Muscle layer of duodenum (tissue), 2 donors: Measurements from ENCODE around the gene CEP41.

Experiments
- H3K27ac ChIP-seq: one replicate; pipeline ENCODE4 v1.7.0; 2013; ENCODE audit warnings: mild to moderate bottlenecking, low read length
- H3K27me3 ChIP-seq: one replicate; pipeline ENCODE4 v1.7.0; 2013; ENCODE audit warnings: low read depth, mild to moderate bottlenecking, control low read depth, low read length
- H3K36me3 ChIP-seq, 2 donors: one replicate each; pipeline ENCODE4 v1.7.0; 2013; ENCODE audit warnings: low read length in 2 of 2, control low read depth in 1 of 2, mild to moderate bottlenecking in 1 of 2; ENCODE audit not compliant: insufficient read depth in 2 of 2, control insufficient read depth in 1 of 2
- H3K4me1 ChIP-seq, 2 donors: one replicate each; pipeline ENCODE4 v1.7.0; 2013; ENCODE audit warnings: low read length in 2 of 2, mild to moderate bottlenecking in 2 of 2, control low read depth in 1 of 2, moderate library complexity in 1 of 2; ENCODE audit not compliant: insufficient read depth in 2 of 2, control insufficient read depth in 1 of 2
- H3K4me3 ChIP-seq, 2 donors: one replicate each; pipeline ENCODE4 v1.7.0; 2013; ENCODE audit warnings: low read length in 2 of 2, low read depth in 1 of 2, mild to moderate bottlenecking in 1 of 2
- H3K9me3 ChIP-seq, 2 donors: one replicate each; pipeline ENCODE4 v1.7.0; 2013; ENCODE audit warnings: low read length in 2 of 2, control low read depth in 1 of 2, mild to moderate bottlenecking in 1 of 2; ENCODE audit not compliant: control insufficient read depth in 1 of 2
- donor health status: healthy.

CEP41 gene

GRCh38 chr7:130479716-130480400, 39.0 kb upstream of the CEP41 start:
- Histone ChIP-seq H3K27ac (no peak overlapping the region), H3K9me3 (peaks cover 6 to 7% of the 10 kb centered on the region in 2 donors), H3K27me3 (no peaks in the 10 kb centered on the region), H3K36me3 (no peaks in the 10 kb centered on the region), H3K4me3 (no peak overlapping the region), H3K4me1 (no peaks in the 10 kb centered on the region)

- H3K4me3 ChIP-seq = no peak overlapping the region
- no peak overlapping the region for H3K27ac ChIP-seq
- H3K4me1 ChIP-seq = no peaks in the 10 kb centered on the region
- peaks cover 6 to 7% of the 10 kb centered on the region in 2 donors for H3K9me3 ChIP-seq
- H3K36me3 ChIP-seq = no peaks in the 10 kb centered on the region
- no peaks in the 10 kb centered on the region for H3K27me3 ChIP-seq
Measured at GRCh38 chr7:130478991-130479390, 38.2 kb upstream of the CEP41 start.

- Histone ChIP-seq H3K27me3 (no peaks in the 10 kb centered on the region), H3K9me3 (peaks cover 6 to 7% of the 10 kb centered on the region in 2 donors), H3K27ac (no peak overlapping the region), H3K4me1 (no peaks in the 10 kb centered on the region), H3K4me3 (no peak overlapping the region), H3K36me3 (no peaks in the 10 kb centered on the region)
Measured at GRCh38 chr7:130476297-130477150, 35.7 kb upstream of the CEP41 start.

- H3K9me3 ChIP-seq = peaks cover 6 to 7% of the 10 kb centered on the region in 2 donors
- no peaks in the 10 kb centered on the region for H3K27me3 ChIP-seq
- no peak overlapping the region for H3K27ac ChIP-seq
- H3K4me3 ChIP-seq = no peak overlapping the region
- no peaks in the 10 kb centered on the region for H3K4me1 ChIP-seq
- no peaks in the 10 kb centered on the region for H3K36me3 ChIP-seq
Measured at GRCh38 chr7:130475776-130476175, 35.0 kb upstream of the CEP41 start.

- no peak overlapping the region for H3K4me3 ChIP-seq
- no peaks in the 10 kb centered on the region for H3K36me3 ChIP-seq
- no peaks in the 10 kb centered on the region for H3K27me3 ChIP-seq
- H3K27ac ChIP-seq = no peak overlapping the region
- H3K4me1 ChIP-seq = no peaks in the 10 kb centered on the region
- H3K9me3 ChIP-seq = peaks cover 6 to 7% of the 10 kb centered on the region in 2 donors
Measured at GRCh38 chr7:130473876-130474275, 33.1 kb upstream of the CEP41 start.

GRCh38 chr7:130473289-130473688, 32.5 kb upstream of the CEP41 start:
- H3K4me3 ChIP-seq = no peak overlapping the region
- no peak overlapping the region for H3K27ac ChIP-seq
- no peaks in the 10 kb centered on the region for H3K27me3 ChIP-seq
- no peaks in the 10 kb centered on the region for H3K4me1 ChIP-seq
- no peaks in the 10 kb centered on the region for H3K36me3 ChIP-seq
- peaks cover 6 to 7% of the 10 kb centered on the region in 2 donors for H3K9me3 ChIP-seq

- Histone ChIP-seq H3K4me3 (no peak overlapping the region), H3K27ac (no peak overlapping the region), H3K9me3 (no peaks in the 10 kb centered on the region), H3K4me1 (no peaks in the 10 kb centered on the region), H3K27me3 (no peaks in the 10 kb centered on the region), H3K36me3 (no peaks in the 10 kb centered on the region)
Measured at GRCh38 chr7:130471974-130472373, 31.2 kb upstream of the CEP41 start.

- Histone ChIP-seq H3K4me3 (no peak overlapping the region), H3K4me1 (no peaks in the 10 kb centered on the region), H3K9me3 (no peaks in the 10 kb centered on the region), H3K27ac (no peak overlapping the region), H3K36me3 (no peaks in the 10 kb centered on the region), H3K27me3 (no peaks in the 10 kb centered on the region)
Measured at GRCh38 chr7:130468612-130469011, 27.8 kb upstream of the CEP41 start.

- Histone ChIP-seq H3K27me3 (no peaks in the 10 kb centered on the region), H3K4me1 (no peaks in the 10 kb centered on the region), H3K9me3 (peaks cover 0 to 6% of the 10 kb centered on the region in 2 donors), H3K27ac (no peak overlapping the region), H3K36me3 (no peaks in the 10 kb centered on the region), H3K4me3 (no peak overlapping the region)
Measured at GRCh38 chr7:130463553-130464434, 23.0 kb upstream of the CEP41 start.

- Histone ChIP-seq H3K4me1 (no peaks in the 10 kb centered on the region), H3K27ac (no peak overlapping the region), H3K36me3 (no peaks in the 10 kb centered on the region), H3K27me3 (no peaks in the 10 kb centered on the region), H3K4me3 (no peak overlapping the region), H3K9me3 (peaks cover 0 to 6% of the 10 kb centered on the region in 2 donors)
Measured at GRCh38 chr7:130461272-130461671, 20.5 kb upstream of the CEP41 start.

- H3K27me3 ChIP-seq = no peaks in the 10 kb centered on the region
- H3K27ac ChIP-seq = no peak overlapping the region
- H3K4me3 ChIP-seq = no peak overlapping the region
- no peaks in the 10 kb centered on the region for H3K4me1 ChIP-seq
- peaks cover 0 to 6% of the 10 kb centered on the region in 2 donors for H3K9me3 ChIP-seq
- H3K36me3 ChIP-seq = no peaks in the 10 kb centered on the region
Measured at GRCh38 chr7:130458257-130458656, 17.4 kb upstream of the CEP41 start.
